GM21825 (cell line): ENCODE results near the gene AMHR2.
"Not testable (repeated sequence)": the region's sequence is repeated elsewhere in the genome, so short reads cannot be mapped to it uniquely, and the experiment has no call there.

Source experiments
- ATAC-seq: cut with Tn5 transposase; IDR thresholded peaks from one replicate; pipeline ENCODE4 v1.9.1; 2021; ENCODE audit warnings: mild to moderate bottlenecking, moderate library complexity; ENCODE audit not compliant: unreplicated experiment

The AMHR2 gene

GRCh38 chr12:53423597-53423996 is at the start of gene AMHR2:
TSS of gene AMHR2 (plus strand) at chr12:53423855. CDS start at chr12:53423935, 80 bp downstream.
- no peak for ATAC-seq

GRCh38 chr12:53374277-53374676 is 49.4 kb upstream of the AMHR2 start:
- ATAC-seq = not testable (repeated sequence)

- ATAC-seq = no peak
These were observed 46.9 kb upstream of the AMHR2 start for GRCh38 chr12:53376747-53377146.

- ATAC-seq = no peak
These were observed 45.4 kb upstream of the AMHR2 start for GRCh38 chr12:53378222-53378621.

- no peak for ATAC-seq
These were observed 44.8 kb upstream of the AMHR2 start for GRCh38 chr12:53378724-53379388.

- ATAC-seq = peak; percentile 63
These were observed 44.1 kb upstream of the AMHR2 start for GRCh38 chr12:53379389-53380103.

- ATAC-seq = peak; percentile 53
These were observed 43.4 kb upstream of the AMHR2 start, which contains the start of gene SP1 for GRCh38 chr12:53380104-53380793. TSS of gene SP1 (plus strand) at chr12:53380176. CDS start at chr12:53380292, 116 bp downstream.

- ATAC-seq = no peak
These were observed 42.6 kb upstream of the AMHR2 start for GRCh38 chr12:53380794-53381730.

GRCh38 chr12:53381731-53382630 is 41.7 kb upstream of the AMHR2 start:
- ATAC-seq = no peak

GRCh38 chr12:53383258-53383657 is 40.4 kb upstream of the AMHR2 start:
- no peak for ATAC-seq

- ATAC-seq = not testable (repeated sequence)
These were observed 37.3 kb upstream of the AMHR2 start for GRCh38 chr12:53386381-53386780.

GRCh38 chr12:53388932-53389331 is 34.7 kb upstream of the AMHR2 start:
- ATAC-seq = no peak

- no peak for ATAC-seq
These were observed 34.0 kb upstream of the AMHR2 start for GRCh38 chr12:53389702-53390101.

- ATAC-seq = no peak
These were observed 31.9 kb upstream of the AMHR2 start for GRCh38 chr12:53391724-53392123.

GRCh38 chr12:53399896-53400295 is 23.8 kb upstream of the AMHR2 start:
- no peak for ATAC-seq

- ATAC-seq = not testable (repeated sequence)
These were observed 21.3 kb upstream of the AMHR2 start for GRCh38 chr12:53402351-53402750.

- ATAC-seq = no peak
These were observed 20.8 kb upstream of the AMHR2 start for GRCh38 chr12:53402871-53403270.

- ATAC-seq = no peak
These were observed 12.7 kb upstream of the AMHR2 start for GRCh38 chr12:53410951-53411350.

GRCh38 chr12:53413485-53414204 is 10.0 kb upstream of the AMHR2 start:
- no peak for ATAC-seq
